Fibroblast of mammary gland (primary cell): ENCODE results near the gene GLDN.

Experiments
- DNase-seq: peaks from one replicate; pipeline ENCODE4 v3.0.0-alpha.2; 2010; ENCODE audit warnings: low read depth
- H3K4me3 ChIP-seq: 2 replicates; pipeline ENCODE4 v1.5.1; 2011; ENCODE audit warnings: low read depth, mild to moderate bottlenecking, low read length, moderate library complexity; ENCODE audit not compliant: control insufficient read depth
- TF ChIP-seq, protein P1 (sequence below): conservative IDR thresholded peaks from 2 replicates; pipeline ENCODE4 v1.5.1; 2011; ENCODE audit warnings: low read depth, low read length, inconsistent platforms; ENCODE audit not compliant: control insufficient read depth, insufficient read depth

GLDN gene

DNA sequence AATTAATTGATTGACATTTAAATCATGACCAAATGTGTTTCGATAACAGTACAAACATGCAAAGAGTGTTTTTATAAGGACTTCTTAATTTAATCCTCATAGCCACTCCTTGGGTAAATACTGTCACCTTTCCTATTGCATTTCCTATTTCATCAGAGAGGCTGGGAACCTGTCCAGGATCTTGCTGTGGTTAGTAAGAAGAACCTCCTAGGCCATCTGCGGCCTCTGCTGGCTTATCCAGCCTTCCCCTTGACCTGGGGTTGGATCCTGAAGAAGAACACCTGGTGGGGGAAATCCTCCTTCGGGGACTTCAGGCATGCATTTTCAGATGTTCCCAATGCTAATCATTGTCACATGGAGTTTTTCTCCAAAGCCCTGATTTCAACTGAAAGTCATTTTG, 25.5 kb downstream of the GLDN start:
- DNase-seq: peak; percentile 77
- TF ChIP-seq, protein P1, sequence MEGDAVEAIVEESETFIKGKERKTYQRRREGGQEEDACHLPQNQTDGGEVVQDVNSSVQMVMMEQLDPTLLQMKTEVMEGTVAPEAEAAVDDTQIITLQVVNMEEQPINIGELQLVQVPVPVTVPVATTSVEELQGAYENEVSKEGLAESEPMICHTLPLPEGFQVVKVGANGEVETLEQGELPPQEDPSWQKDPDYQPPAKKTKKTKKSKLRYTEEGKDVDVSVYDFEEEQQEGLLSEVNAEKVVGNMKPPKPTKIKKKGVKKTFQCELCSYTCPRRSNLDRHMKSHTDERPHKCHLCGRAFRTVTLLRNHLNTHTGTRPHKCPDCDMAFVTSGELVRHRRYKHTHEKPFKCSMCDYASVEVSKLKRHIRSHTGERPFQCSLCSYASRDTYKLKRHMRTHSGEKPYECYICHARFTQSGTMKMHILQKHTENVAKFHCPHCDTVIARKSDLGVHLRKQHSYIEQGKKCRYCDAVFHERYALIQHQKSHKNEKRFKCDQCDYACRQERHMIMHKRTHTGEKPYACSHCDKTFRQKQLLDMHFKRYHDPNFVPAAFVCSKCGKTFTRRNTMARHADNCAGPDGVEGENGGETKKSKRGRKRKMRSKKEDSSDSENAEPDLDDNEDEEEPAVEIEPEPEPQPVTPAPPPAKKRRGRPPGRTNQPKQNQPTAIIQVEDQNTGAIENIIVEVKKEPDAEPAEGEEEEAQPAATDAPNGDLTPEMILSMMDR: peak; percentile 12
- no peak overlapping the region for H3K4me3 ChIP-seq

DNA sequence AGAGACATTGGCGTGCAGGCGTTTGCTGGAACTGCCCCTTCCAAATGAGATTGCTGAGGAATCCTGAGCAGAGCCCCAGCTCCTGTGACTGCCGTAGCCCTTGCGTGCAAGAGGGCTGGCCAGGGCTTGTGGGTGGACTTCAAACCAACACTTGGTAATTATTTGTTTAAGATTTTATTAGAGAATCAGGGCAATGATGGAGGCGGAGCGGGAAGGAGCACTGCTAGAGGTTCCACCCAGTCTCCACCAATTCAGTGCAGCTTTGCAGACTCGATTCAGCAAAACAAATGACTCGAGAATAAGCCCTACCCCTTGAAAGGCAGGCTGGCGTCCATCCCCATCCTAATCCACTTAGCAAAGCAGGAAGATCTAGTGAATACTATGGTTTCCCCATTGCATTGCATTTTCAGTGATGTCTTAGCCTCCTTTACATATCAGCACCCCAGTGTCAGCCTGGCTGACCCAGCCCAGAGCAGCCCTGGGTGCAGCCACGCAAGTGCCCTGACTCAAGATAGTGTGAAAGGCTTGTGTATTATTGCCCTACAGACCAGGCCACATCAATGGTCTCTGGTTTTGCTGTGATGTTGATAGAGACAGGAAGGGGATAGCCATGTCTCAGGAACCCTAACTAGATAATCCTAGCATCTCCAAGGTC, 26.0 kb downstream of the GLDN start:
- TF ChIP-seq, protein P1: no peak
- no peak overlapping the region for H3K4me3 ChIP-seq
- no peak for DNase-seq

DNA sequence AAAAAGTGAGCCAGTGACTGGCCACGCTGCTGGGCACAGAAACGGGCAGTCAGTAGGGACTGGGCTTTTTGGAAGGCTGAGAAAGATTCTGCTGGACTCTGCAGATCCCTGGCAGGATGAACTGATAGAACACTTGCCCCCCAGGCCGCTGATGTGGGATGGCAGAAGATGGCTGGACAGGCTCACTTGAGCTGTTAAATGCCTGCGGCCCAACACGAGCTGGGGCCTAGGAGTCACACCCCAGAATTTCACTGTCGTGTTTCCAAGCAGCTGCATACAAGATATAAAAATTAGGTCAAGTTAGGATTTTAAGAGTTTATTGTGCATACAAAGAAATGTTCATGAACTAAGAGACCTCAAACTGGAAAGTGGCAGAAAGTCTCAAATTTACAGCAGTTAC, 26.9 kb downstream of the GLDN start:
- TF ChIP-seq, protein P1: no peak
- DNase-seq: no peak
- H3K4me3 ChIP-seq: no peak overlapping the region

DNA sequence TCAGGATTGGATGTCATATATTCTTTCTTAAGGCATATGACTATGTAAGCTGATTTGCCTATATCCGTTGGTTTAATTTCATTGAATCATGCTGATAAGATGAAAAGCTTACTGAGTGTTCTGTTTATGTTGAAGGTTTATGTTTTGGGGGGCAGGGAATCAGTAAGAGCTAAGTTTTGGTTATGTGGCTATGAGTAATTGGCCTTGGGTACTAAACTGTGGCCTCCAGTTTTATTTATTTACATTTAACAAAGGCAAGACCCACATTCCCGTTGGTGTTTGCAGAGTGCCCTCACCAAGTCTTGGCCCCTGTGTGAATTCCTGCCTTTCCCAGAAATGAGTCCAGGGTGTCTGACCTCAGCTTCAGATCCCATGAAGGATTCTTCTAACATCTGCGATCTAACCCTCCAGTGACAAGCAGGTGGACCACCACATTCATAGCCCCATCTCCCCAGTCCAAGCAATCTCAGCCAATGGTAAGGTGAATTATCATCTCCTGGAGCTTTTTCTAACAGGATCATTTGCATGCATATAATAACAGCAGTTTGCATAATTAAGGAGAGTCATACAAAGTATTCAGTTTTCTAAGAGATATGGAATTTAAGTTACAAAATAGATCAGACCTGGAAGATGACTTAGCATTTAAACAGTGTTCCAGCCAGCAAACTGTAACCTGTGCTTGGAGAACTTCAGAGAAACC, 27.4 kb downstream of the GLDN start:
- peak; percentile 58 for DNase-seq
- TF ChIP-seq, protein P1: no peak
- no peak overlapping the region for H3K4me3 ChIP-seq

DNA sequence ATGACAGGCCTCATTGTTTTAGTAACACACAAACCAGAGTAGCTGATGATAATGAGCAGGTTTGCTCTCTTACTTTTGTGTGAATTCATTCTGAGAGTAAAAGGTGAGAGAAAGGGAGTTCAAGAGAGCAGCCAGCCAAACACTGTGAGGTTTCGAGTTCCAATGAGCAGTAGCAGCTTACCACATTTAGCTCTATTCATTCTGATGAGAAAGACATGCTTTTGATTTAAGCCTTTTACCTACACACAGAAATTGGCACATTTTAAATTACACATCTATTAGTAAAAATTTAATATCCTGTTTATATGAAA, 28.0 kb downstream of the GLDN start:
- TF ChIP-seq, protein P1: no peak
- no peak for DNase-seq
- no peak overlapping the region for H3K4me3 ChIP-seq

DNA sequence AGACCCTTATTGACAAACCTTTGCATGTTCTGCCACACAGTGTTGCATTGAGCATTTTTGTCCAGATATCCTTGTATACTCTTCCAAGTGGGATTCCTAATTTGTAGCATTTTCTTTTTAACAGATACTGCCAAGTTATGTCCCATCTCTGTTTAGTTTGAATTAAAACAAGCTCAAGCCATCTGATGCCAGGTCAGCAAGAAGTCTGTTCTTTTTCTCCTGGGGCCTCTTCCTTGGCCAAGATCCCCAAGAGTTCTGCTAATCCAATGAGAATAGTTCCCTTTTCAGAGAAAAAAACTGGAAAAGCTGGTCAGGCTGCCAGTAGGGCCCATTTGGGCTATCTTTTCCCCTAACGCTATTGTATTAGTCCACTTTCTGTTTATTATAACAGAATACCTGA, 29.8 kb downstream of the GLDN start:
- H3K4me3 ChIP-seq: no peak overlapping the region
- DNase-seq: no peak
- TF ChIP-seq, protein P1: no peak
